Nephron (organoid): ENCODE measurements around the gene C9orf72.
A peak's percentile ranks its signal among the peaks of the same experiment; 100 is the strongest.

Source experiments
- H3K27ac Mint-ChIP-seq, 3 experiments: 2 replicates each; pipeline ENCODE4 v1.8.0; 2020; ENCODE audit warnings: mixed read lengths in 3 of 3, mild to moderate bottlenecking in 2 of 3, moderate library complexity in 1 of 3
- H3K27me3 Mint-ChIP-seq: 2 replicates; pipeline ENCODE4 v1.8.0; 2021; ENCODE audit warnings: low read depth, mild to moderate bottlenecking, moderate library complexity, mixed read lengths
- H3K36me3 Mint-ChIP-seq: 2 replicates; pipeline ENCODE4 v1.8.0; 2020; ENCODE audit warnings: low read depth, mixed read lengths
- H3K4me1 Mint-ChIP-seq: 2 replicates; pipeline ENCODE4 v1.8.0; 2020; ENCODE audit warnings: mixed read lengths
- H3K4me3 Mint-ChIP-seq, 3 experiments: 2 replicates each; pipeline ENCODE4 v1.8.0; 2020; ENCODE audit warnings: mild to moderate bottlenecking in 3 of 3, mixed read lengths in 3 of 3, moderate library complexity in 2 of 3
- H3K9me3 Mint-ChIP-seq: 2 replicates; pipeline ENCODE4 v1.8.0; 2020; ENCODE audit warnings: mixed read lengths
- CTCF ChIP-seq, 3 experiments: fragments of 200-600 bp; sonication (generic); IDR thresholded peaks; one replicate each; pipeline ENCODE4 v1.5.0; 2021; ENCODE audit warnings: antibody characterized with exemption in 3 of 3; ENCODE audit not compliant: unreplicated experiment in 3 of 3

C9orf72 gene

GRCh38 chr9:27527702-27528075 is 45.6 kb downstream of the C9orf72 start:
- Mint-ChIP-seq H3K27me3 (peaks cover 6% of the 10 kb centered on the region), H3K4me3 (peak overlapping the region; percentile 94 to 98 (median 97)), H3K27ac (peak overlapping the region; percentile 93 to 97 (median 95)), H3K4me1 (peaks cover 32% of the 10 kb centered on the region), H3K36me3 (peaks cover 18% of the 10 kb centered on the region), H3K9me3 (no peaks in the 10 kb centered on the region)
- no peak for TF ChIP-seq CTCF (IDR thresholded peaks at IDR 0.05; ENCODE audit: unreplicated experiment in 3 of 3)

GRCh38 chr9:27524236-27524635 is 49.0 kb downstream of the C9orf72 start, which contains the start of gene IFNK:
Gene IFNK, plus strand, starts transcription at chr9:27524290. Its CDS starts 47 bp downstream, at chr9:27524337.
- Mint-ChIP-seq H3K27me3 (peaks cover 6% of the 10 kb centered on the region), H3K4me3 (no peak within 1 kb of the TSS), H3K27ac (no peak within 1 kb of the TSS), H3K36me3 (peaks cover 23% of the 10 kb centered on the region), H3K4me1 (peaks cover 23% of the 10 kb centered on the region), H3K9me3 (no peaks in the 10 kb centered on the region)
- TF ChIP-seq CTCF (IDR thresholded peaks at IDR 0.05; ENCODE audit: unreplicated experiment in 3 of 3), result no peak

GRCh38 chr9:27523141-27523540 is 50.1 kb downstream of the C9orf72 start:
- Mint-ChIP-seq H3K27ac (no peak overlapping the region), H3K4me1 (peaks cover 21% of the 10 kb centered on the region), H3K27me3 (peaks cover 5% of the 10 kb centered on the region), H3K9me3 (no peaks in the 10 kb centered on the region), H3K4me3 (no peak overlapping the region), H3K36me3 (peaks cover 28% of the 10 kb centered on the region)
- no peak for TF ChIP-seq CTCF (IDR thresholded peaks at IDR 0.05; ENCODE audit: unreplicated experiment in 3 of 3)

- no peak overlapping the region for H3K27ac Mint-ChIP-seq
- peaks cover 34% of the 10 kb centered on the region for H3K36me3 Mint-ChIP-seq
- no peak overlapping the region for H3K4me3 Mint-ChIP-seq
- H3K4me1 Mint-ChIP-seq, result peaks cover 2% of the 10 kb centered on the region
- no peak for TF ChIP-seq CTCF (IDR thresholded peaks at IDR 0.05; ENCODE audit: unreplicated experiment in 3 of 3)
- H3K9me3 Mint-ChIP-seq, result no peaks in the 10 kb centered on the region
- H3K27me3 Mint-ChIP-seq, result no peaks in the 10 kb centered on the region
These were observed 52.3 kb downstream of the C9orf72 start for GRCh38 chr9:27520986-27521385.

GRCh38 chr9:27519466-27520465 is 53.5 kb downstream of the C9orf72 start:
- H3K27me3 Mint-ChIP-seq, result no peaks in the 10 kb centered on the region
- H3K27ac Mint-ChIP-seq, result no peak overlapping the region
- no peak overlapping the region for H3K4me3 Mint-ChIP-seq
- peaks cover 5% of the 10 kb centered on the region for H3K4me1 Mint-ChIP-seq
- no peaks in the 10 kb centered on the region for H3K9me3 Mint-ChIP-seq
- TF ChIP-seq CTCF (IDR thresholded peaks at IDR 0.05; ENCODE audit: unreplicated experiment in 3 of 3), result no peak
- H3K36me3 Mint-ChIP-seq, result peaks cover 25% of the 10 kb centered on the region
